GM06990 (cell line): ENCODE measurements around the gene DCAF5.
"Not testable (repeated sequence)": the region's sequence is repeated elsewhere in the genome, so short reads cannot be mapped to it uniquely, and the experiment has no call there.

ENCODE experiments used
- DNase-seq: peaks from one replicate; pipeline ENCODE4 v3.0.0-alpha.2; 2011; ENCODE audit not compliant: insufficient read length; ENCODE audit errors: extremely low read depth
- H3K27me3 ChIP-seq: replicated peaks from 2 replicates; pipeline ENCODE4 v1.6.0; 2011; ENCODE audit warnings: low read length; ENCODE audit not compliant: control insufficient read depth, insufficient read depth
- H3K36me3 ChIP-seq: 2 replicates; pipeline ENCODE4 v1.5.1; 2011; ENCODE audit warnings: low read length; ENCODE audit not compliant: control insufficient read depth, insufficient read depth
- H3K4me3 ChIP-seq: replicated peaks from 2 replicates; pipeline ENCODE4 v1.5.1; 2011; ENCODE audit warnings: low read depth, mild to moderate bottlenecking, control low read depth, low read length
- CTCF ChIP-seq: IDR thresholded peaks from 2 replicates; pipeline ENCODE4 v1.5.1; 2011; ENCODE audit warnings: low read length, control low read depth, mild to moderate bottlenecking, inconsistent platforms; ENCODE audit not compliant: insufficient read depth, poor library complexity, severe bottlenecking

Gene DCAF5

GRCh38 chr14:69034612-69035262 is 118.2 kb downstream of the DCAF5 start:
- no peaks in the 10 kb centered on the region; the same call in 1 of the 2 replicates for H3K27me3 ChIP-seq
- no peak overlapping the region for H3K4me3 ChIP-seq
- no peak for TF ChIP-seq CTCF
- DNase-seq: no peak
- no peaks in the 10 kb centered on the region for H3K36me3 ChIP-seq

GRCh38 chr14:69027242-69027913 is 125.5 kb downstream of the DCAF5 start:
- DNase-seq: no peak
- Histone ChIP-seq H3K36me3 (no peaks in the 10 kb centered on the region), H3K4me3 (no peak overlapping the region), H3K27me3 (no peaks in the 10 kb centered on the region)
- no peak for TF ChIP-seq CTCF

- Histone ChIP-seq H3K4me3 (no peak overlapping the region), H3K36me3 (no peaks in the 10 kb centered on the region), H3K27me3 (no peaks in the 10 kb centered on the region)
- no peak for TF ChIP-seq CTCF
- no peak for DNase-seq
These were observed 129.9 kb downstream of the DCAF5 start for GRCh38 chr14:69023035-69023434.

- H3K27me3 ChIP-seq, DNase-seq, H3K4me3 ChIP-seq, H3K36me3 ChIP-seq: not testable (repeated sequence)
These were observed 130.8 kb downstream of the DCAF5 start for GRCh38 chr14:69022093-69022492.

- no peak for TF ChIP-seq CTCF
- H3K27me3 ChIP-seq: no peaks in the 10 kb centered on the region
- no peaks in the 10 kb centered on the region for H3K36me3 ChIP-seq
- no peak for DNase-seq
- no peak overlapping the region for H3K4me3 ChIP-seq
These were observed 135.2 kb downstream of the DCAF5 start for GRCh38 chr14:69017706-69018105.

- TF ChIP-seq CTCF: no peak
- no peaks in the 10 kb centered on the region for H3K36me3 ChIP-seq
- DNase-seq: no peak
- no peak overlapping the region for H3K4me3 ChIP-seq
- no peaks in the 10 kb centered on the region for H3K27me3 ChIP-seq
These were observed 138.1 kb downstream of the DCAF5 start for GRCh38 chr14:69014829-69015259.
